ENCODE data around the gene MLF2. TPM values are rescaled to one million over a fixed set of nuclear protein-coding genes. Genes with fewer than 3 reads are reported as not detected.
A peak's percentile ranks its signal among the peaks of the same experiment; 100 is the strongest.

Gene MLF2
- total RNA-seq, 4 donors from 2014 or later = 158 to 170 (median 162) TPM

- Histone ChIP-seq H3K27ac (peak overlapping the region; percentile 44 to 80 (median 73)), H3K27me3 (peaks cover 0 to 3% (median 0%) of the 10 kb centered on the region in 4 donors), H3K4me3 (peak overlapping the region; percentile 21 to 65 (median 46)), H3K4me1 (peaks cover 9 to 26% (median 14%) of the 10 kb centered on the region in 3 donors), H3K36me3 (no peaks in the 10 kb centered on the region), H3K9me3 (no peaks in the 10 kb centered on the region)
- peak; percentile 63 for DNase-seq
- intact Hi-C loops (cut with DNase I) = no loop called here
- 3 to 8% methylated on average over 19 to 27 of the region's 35 CpGs for WGBS, 2 donors
- TF ChIP-seq CTCF (IDR thresholded peaks at IDR 0.05) (peak; percentile 84 to 97 (median 96)), POLR2A (IDR thresholded peaks at IDR 0.05) (no peak)
Observed at GRCh38 chr12:6778574-6779550, 25.9 kb upstream of the MLF2 start.

DNA sequence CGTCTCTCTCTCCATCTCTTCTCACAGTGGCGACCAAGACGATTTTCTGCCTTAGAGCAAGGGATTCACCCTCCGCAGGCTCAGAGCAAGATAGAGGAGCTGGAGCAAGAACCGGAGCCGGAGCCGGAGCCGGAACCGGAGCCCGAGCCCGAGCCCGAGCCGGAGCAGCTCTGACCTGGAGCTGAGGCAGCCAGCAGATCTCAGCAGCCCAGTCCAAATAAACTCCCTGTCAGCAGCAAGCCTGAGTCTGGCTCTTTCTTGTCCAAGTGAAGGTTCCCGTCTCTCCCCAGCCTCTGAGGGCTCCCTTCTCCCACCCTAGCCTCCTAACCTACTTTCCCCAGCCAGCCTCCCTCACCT, 25.3 kb upstream of the MLF2 start:
- Histone ChIP-seq H3K27me3 (peaks cover 0 to 9% (median 0%) of the 10 kb centered on the region in 4 donors), H3K27ac (peak overlapping the region; percentile 44 to 80 (median 73)), H3K36me3 (no peaks in the 10 kb centered on the region), H3K4me1 (peaks cover 11 to 32% (median 17%) of the 10 kb centered on the region in 3 donors), H3K9me3 (no peaks in the 10 kb centered on the region), H3K4me3 (peak overlapping the region; percentile 21 to 65 (median 46))
- WGBS, 2 donors = 11 to 37% methylated on average over 5 to 11 of the region's 14 CpGs
- TF ChIP-seq CTCF (IDR thresholded peaks at IDR 0.05) = no peak
- intact Hi-C loops (cut with DNase I) = no loop called here
- DNase-seq = no peak

GRCh38 chr12:6777386-6777785, 24.4 kb upstream of the MLF2 start:
- Histone ChIP-seq H3K27me3 (peaks cover 0 to 13% (median 0%) of the 10 kb centered on the region in 4 donors), H3K9me3 (no peaks in the 10 kb centered on the region), H3K36me3 (no peaks in the 10 kb centered on the region), H3K27ac (peak overlapping the region in 2 of 4 donors; percentile 67 to 80), H3K4me1 (peaks cover 13 to 38% (median 17%) of the 10 kb centered on the region in 3 donors), H3K4me3 (no peak overlapping the region)
- intact Hi-C loops (cut with DNase I) = no loop called here
- 89 to 90% methylated on average over 4 to 5 of the region's 5 CpGs for WGBS, 2 donors
- TF ChIP-seq CTCF (IDR thresholded peaks at IDR 0.05) = no peak
- TF ChIP-seq POLR2A (IDR thresholded peaks at IDR 0.05) = no peak
- no peak for DNase-seq

- intact Hi-C loops (cut with DNase I) = no loop called here
- TF ChIP-seq POLR2A (IDR thresholded peaks at IDR 0.05) (no peak), CTCF (IDR thresholded peaks at IDR 0.05) (no peak)
- Histone ChIP-seq H3K27me3 (peaks cover 0 to 13% (median 0%) of the 10 kb centered on the region in 4 donors), H3K4me3 (no peak overlapping the region), H3K27ac (peak overlapping the region in 1 of 4 donors; percentile 99), H3K4me1 (peaks cover 25 to 57% (median 31%) of the 10 kb centered on the region in 3 donors), H3K36me3 (peaks cover 0 to 11% (median 2%) of the 10 kb centered on the region in 3 donors), H3K9me3 (no peaks in the 10 kb centered on the region)
- no peak for DNase-seq
- WGBS, 2 donors = 73 to 82% methylated on average over 10 to 16 of the region's 16 CpGs
Observed at GRCh38 chr12:6775185-6776174, 22.5 kb upstream of the MLF2 start.
